Endothelial cell of umbilical vein (primary cell): ENCODE results near the gene KYNU. TPM values are rescaled to one million over a fixed set of nuclear protein-coding genes. Genes with fewer than 3 reads are reported as not detected.

Experiments
- BruUV-seq: library from RNA; stranded (reverse); fragments of 400-500 nt; replicated peaks from 2 replicates; lab custom pipeline; 2021; lab: Mats Ljungman, UMichigan
- CTCF ChIA-PET: fragments of 300-600, 350-600 bp; sonication (Branson Sonifier 250); formaldehyde crosslinking; loops from one replicate; lab custom pipeline; 2021; ENCODE audit warnings: antibody characterized with exemption, inconsistent platforms; lab: Charles Lee
- POLR2A ChIA-PET: fragments of 300-600, 350-600 bp; sonication (Branson Sonifier 250); formaldehyde crosslinking; loops from one replicate; lab custom pipeline; 2021; ENCODE audit warnings: antibody characterized with exemption, inconsistent platforms; lab: Charles Lee
- DNase-seq: peaks from one replicate; pipeline ENCODE4 v3.0.0-alpha.2; 2011; ENCODE audit warnings: low read depth, low spot score
- FAIRE-seq: peaks from 2 replicates; lab custom pipeline; 2011; peaks lifted over from hg19 to GRCh38; lab: Jason Lieb, UNC
- H2AFZ ChIP-seq: 2 replicates; pipeline ENCODE4 v1.6.0; 2012; ENCODE audit warnings: low read depth, low read length, control low read depth, inconsistent platforms
- H3K27ac ChIP-seq: 2 replicates; pipeline ENCODE4 v1.5.1; 2011; ENCODE audit warnings: low read depth, mild to moderate bottlenecking, control low read depth, low read length, moderate library complexity; ENCODE audit not compliant: insufficient read depth
- H3K27me3 ChIP-seq, 2 experiments: 2 replicates each; pipeline versions ENCODE4 v1.6.0 to v1.6.1; 2011; ENCODE audit warnings: low read length in 2 of 2, mixed read lengths in 1 of 2; ENCODE audit not compliant: control insufficient read depth in 2 of 2, insufficient read depth in 2 of 2
- H3K36me3 ChIP-seq, 2 experiments: 2 replicates in 1 of 2; 3 replicates in 1 of 2; pipeline ENCODE4 v1.5.1; 2011; ENCODE audit warnings: low read length in 2 of 2, mild to moderate bottlenecking in 1 of 2, moderate library complexity in 1 of 2; ENCODE audit not compliant: control insufficient read depth in 2 of 2, insufficient read depth in 2 of 2; ENCODE audit errors: extremely low read depth in 1 of 2
- H3K4me1 ChIP-seq: 3 replicates; pipeline ENCODE4 v1.5.1; 2011; ENCODE audit warnings: mild to moderate bottlenecking, low read length; ENCODE audit not compliant: control insufficient read depth, insufficient read depth; ENCODE audit errors: extremely low read depth
- H3K4me2 ChIP-seq: 2 replicates; pipeline ENCODE4 v1.6.1; 2011; ENCODE audit warnings: low read length, control low read depth, mixed read lengths; ENCODE audit not compliant: insufficient read depth
- H3K4me3 ChIP-seq, 3 experiments: fragments of 200-600 bp in 1 of 3; sonication (generic), shearing (Covaris generic) in 1 of 3; replicated peaks in 1 of 3; 2 replicates each; pipeline ENCODE4 v1.5.1; 2011 to 2016; ENCODE audit warnings: control low read depth in 3 of 3, low read length in 3 of 3, mild to moderate bottlenecking in 2 of 3, inconsistent platforms in 1 of 3, low read depth in 1 of 3, moderate library complexity in 1 of 3; ENCODE audit not compliant: insufficient read depth in 1 of 3
- H3K79me2 ChIP-seq: 2 replicates; pipeline ENCODE4 v1.6.0; 2012; ENCODE audit warnings: low read length, inconsistent platforms; ENCODE audit not compliant: control insufficient read depth, insufficient read depth
- H3K9ac ChIP-seq: replicated peaks from 2 replicates; pipeline ENCODE3; 2011; ENCODE audit warnings: low read length, control low read depth; ENCODE audit not compliant: insufficient read depth; ENCODE audit errors: extremely low read depth
- H3K9me1 ChIP-seq: replicated peaks from 3 replicates; pipeline ENCODE4 v1.6.0; 2011; ENCODE audit warnings: mild to moderate bottlenecking, low read length; ENCODE audit not compliant: control insufficient read depth, insufficient read depth; ENCODE audit errors: extremely low read depth
- H3K9me3 ChIP-seq: replicated peaks from 2 replicates; pipeline ENCODE4 v1.5.1; 2012; ENCODE audit warnings: low read length, inconsistent platforms; ENCODE audit not compliant: control insufficient read depth, insufficient read depth
- H4K20me1 ChIP-seq: replicated peaks from 2 replicates; pipeline ENCODE3; 2011; ENCODE audit warnings: mild to moderate bottlenecking, low read length; ENCODE audit not compliant: control insufficient read depth, insufficient read depth; ENCODE audit errors: extremely low read depth
- CTCF ChIP-seq, 2 donors: IDR thresholded peaks; 1 replicate in 1 of 2; 2 replicates in 1 of 2; pipeline ENCODE4 v1.5.1; 2011; ENCODE audit warnings: low read length in 2 of 2, mild to moderate bottlenecking in 2 of 2, moderate library complexity in 2 of 2, control low read depth in 1 of 2, inconsistent platforms in 1 of 2, low read depth in 1 of 2; ENCODE audit not compliant: insufficient read depth in 1 of 2; ENCODE audit errors: extremely low read depth in 1 of 2
- EZH2 ChIP-seq: IDR thresholded peaks from 2 replicates; pipeline ENCODE4 v1.6.1; 2012; ENCODE audit warnings: borderline replicate concordance, low read depth, mild to moderate bottlenecking, moderate library complexity, low read length, inconsistent platforms; ENCODE audit not compliant: severe bottlenecking
- FOS ChIP-seq: IDR thresholded peaks from 2 replicates; pipeline ENCODE4 v1.6.1; 2011; ENCODE audit warnings: mild to moderate bottlenecking, low read length, moderate library complexity, borderline replicate concordance; ENCODE audit not compliant: insufficient read depth
- GATA2 ChIP-seq: IDR thresholded peaks from 2 replicates; pipeline ENCODE4 v1.7.0; 2011; ENCODE audit warnings: low read depth, mild to moderate bottlenecking, moderate library complexity, mixed read lengths, low read length; ENCODE audit not compliant: insufficient read length, insufficient read depth
- JUN ChIP-seq: IDR thresholded peaks from 2 replicates; pipeline ENCODE4 v1.6.1; 2011; ENCODE audit warnings: borderline replicate concordance, low read depth; ENCODE audit not compliant: insufficient read length, insufficient read depth
- MYC ChIP-seq: IDR thresholded peaks from one replicate; pipeline ENCODE4 v1.6.1; 2011; ENCODE audit warnings: mild to moderate bottlenecking, low read depth, low read length
- POLR2AphosphoS5 ChIP-seq: IDR thresholded peaks from 2 replicates; pipeline ENCODE4 v1.6.1; 2012; ENCODE audit warnings: low read depth, mild to moderate bottlenecking, control low read depth, low read length, moderate library complexity; ENCODE audit not compliant: insufficient read depth
- dilution Hi-C: fragments of 300-500 bp; cut with MboI; formaldehyde crosslinking; loops from one replicate; pipeline ENCODE4 v1.15.0; 2019; ENCODE audit warnings: low sequenced_read_pairs; ENCODE audit not compliant: extremely low pct_ligation_motif_present
- intact Hi-C: fragments of 100-400 bp; cut with micrococcal nuclease; formaldehyde crosslinking; loops from one replicate; pipeline ENCODE4 v1.10.0; 2022
- polyA plus RNA-seq, 4 experiments: library from polyadenylated mRNA; depleted of rRNA in 3 of 4; stranded (reverse) in 3 of 4; unstranded in 1 of 4; fragments of >200 nt; gene quantifications; 2 replicates each; pipeline versions ENCODE4 v1.2.1 to v1.2.3, GENCODE V29; 2011 to 2012; ENCODE audit warnings: missing spikeins in 1 of 4
- total RNA-seq: library from RNA; stranded (reverse); gene quantifications from 2 replicates; pipeline ENCODE4 v1.2.3, GENCODE V29; 2021

KYNU gene
- total and polyA plus RNA-seq, 2 donors (not counting 3 experiments of a cell fraction or from before 2014, with no cell fraction given) = 0.04 TPM; not detected in 1

GRCh38 chr2:142849820-142850219 lies 27.6 kb upstream of the KYNU start:
- H3K27ac ChIP-seq = no peak overlapping the region
- no peak overlapping the region for H3K4me3 ChIP-seq
- CTCF ChIA-PET = interaction anchor here (1.7 kb wide), 1 partner anchor 14 kb away, joined by 4 read pairs; no protein-coding TSS in a partner anchor
- POLR2A ChIA-PET = no interaction called here
- FAIRE-seq (no peak), DNase-seq (peak; percentile 7)
- H2AFZ ChIP-seq = no peak overlapping the region
- peaks cover 0 to 1% of the 10 kb centered on the region in 2 experiments for H3K27me3 ChIP-seq
- H3K9ac ChIP-seq = no peak overlapping the region
- no peak overlapping the region for H3K4me2 ChIP-seq
- no TSS peak for BruUV-seq
- H3K9me3 ChIP-seq = no peaks in the 10 kb centered on the region
- TF ChIP-seq MYC (no peak), EZH2 (no peak), POLR2AphosphoS5 (no peak), CTCF (IDR thresholded peaks at IDR 0.05; ENCODE audit: extremely low read depth in 1 of 2, insufficient read depth in 1 of 2, low read depth in 1 of 2, low read length in 2 of 2) (no peak), JUN (no peak)
- no peaks in the 10 kb centered on the region for H3K9me1 ChIP-seq
- H3K4me1 ChIP-seq = peaks cover 4% of the 10 kb centered on the region
- no peaks in the 10 kb centered on the region for H3K36me3 ChIP-seq
- H4K20me1 ChIP-seq = no peaks in the 10 kb centered on the region
- intact Hi-C loops (loop anchor here (10.0 kb wide), 2 partner anchors 665 to 1825 kb away; no protein-coding TSS in a partner anchor), dilution Hi-C loops (no loop called here)
- no peaks in the 10 kb centered on the region for H3K79me2 ChIP-seq

- Histone ChIP-seq H3K9ac (no peak overlapping the region), H3K27me3 (peaks cover 0 to 1% of the 10 kb centered on the region in 2 experiments), H2AFZ (no peak overlapping the region), H3K9me1 (no peaks in the 10 kb centered on the region), H3K79me2 (no peaks in the 10 kb centered on the region), H3K4me2 (no peak overlapping the region), H3K4me3 (no peak overlapping the region), H4K20me1 (no peaks in the 10 kb centered on the region), H3K9me3 (no peaks in the 10 kb centered on the region), H3K4me1 (no peaks in the 10 kb centered on the region), H3K27ac (no peak overlapping the region), H3K36me3 (no peaks in the 10 kb centered on the region)
- POLR2A ChIA-PET = no interaction called here
- dilution Hi-C loops (no loop called here), intact Hi-C loops (no loop called here)
- BruUV-seq = no TSS peak
- CTCF ChIA-PET = interaction anchor here (0.7 to 1.9 kb wide), 6 partner anchors 10 to 126 kb away, joined by 3 to 8 read pairs (median 3); no protein-coding TSS in a partner anchor
- no peak for DNase-seq
- TF ChIP-seq FOS = no peak
- no peak for TF ChIP-seq GATA2
- TF ChIP-seq EZH2 = no peak
- no peak for TF ChIP-seq CTCF (IDR thresholded peaks at IDR 0.05; ENCODE audit: extremely low read depth in 1 of 2, insufficient read depth in 1 of 2, low read depth in 1 of 2, low read length in 2 of 2)
- no peak for TF ChIP-seq MYC
- no peak for FAIRE-seq
These were observed 23.6 kb upstream of the KYNU start for GRCh38 chr2:142853912-142854311.
